Activated CD8-positive, alpha-beta memory T cell treated with anti-CD3 and anti-CD28 coated beads for 24 hours (primary cell): ENCODE data around the gene NLN.
"Not testable (repeated sequence)": the region's sequence is repeated elsewhere in the genome, so short reads cannot be mapped to it uniquely, and the experiment has no call there.

ENCODE experiments used
- DNase-seq: peaks from one replicate; pipeline ENCODE4 v3.0.0-alpha.2; 2020

Gene NLN

DNA sequence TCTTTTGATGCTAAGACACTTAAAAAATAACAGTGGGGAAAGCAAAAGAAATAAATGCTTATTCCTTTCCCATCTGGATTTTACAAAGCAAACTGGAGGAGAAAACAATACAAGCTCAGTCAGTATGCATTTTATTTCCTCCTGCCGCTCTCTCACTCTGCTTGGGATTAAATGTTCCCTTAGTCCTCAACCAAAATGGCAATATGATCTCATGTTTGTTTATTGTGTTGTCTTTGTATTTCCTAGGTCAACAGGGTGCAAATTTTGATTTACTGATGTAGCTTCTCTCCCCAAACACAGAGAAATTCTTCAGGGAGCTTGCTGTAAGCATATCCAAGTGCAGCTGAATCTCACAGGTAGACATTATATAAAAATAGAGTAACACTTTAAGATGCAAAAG is 112.3 kb downstream of the NLN start:
- DNase-seq = no peak

DNA sequence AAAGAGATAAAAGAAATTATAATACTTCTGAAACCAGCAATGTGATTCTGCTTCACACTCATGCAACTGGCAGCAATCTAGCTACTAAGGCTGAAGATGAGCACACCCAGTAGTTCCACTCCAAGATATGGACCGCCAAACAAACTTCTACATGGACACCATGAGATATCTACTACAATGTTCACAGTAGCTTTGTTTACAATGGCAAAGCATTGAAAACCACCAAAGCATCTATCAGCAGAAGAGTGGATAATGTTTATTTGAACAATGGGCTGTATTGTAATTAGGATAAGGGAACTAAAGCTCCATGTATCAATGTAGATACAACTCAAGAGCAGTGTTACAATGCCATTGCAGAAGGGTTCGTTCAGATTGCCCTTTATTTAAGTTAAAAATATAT is 113.2 kb downstream of the NLN start:
- DNase-seq = no peak

- no peak for DNase-seq
Observed at GRCh38 chr5:65837139-65837538, 115.1 kb downstream of the NLN start.

DNA sequence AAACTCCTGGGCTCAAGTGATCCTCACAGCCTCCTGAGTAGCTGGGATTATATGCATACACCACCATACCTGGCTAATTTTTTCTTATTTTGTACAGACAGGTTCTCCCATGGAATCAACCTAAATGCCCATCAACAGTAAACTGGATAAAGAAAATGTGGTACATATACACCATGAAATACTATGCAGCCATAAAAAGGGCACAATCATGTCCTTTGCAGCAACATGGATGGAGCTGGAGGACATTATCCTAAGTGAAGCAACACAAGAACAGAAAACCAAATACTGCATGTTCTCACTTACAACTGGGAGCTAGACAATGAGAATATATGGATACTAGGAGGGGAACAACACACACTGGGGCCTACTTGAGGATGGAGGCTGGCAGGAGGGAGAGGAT is 117.2 kb downstream of the NLN start:
- not testable (repeated sequence) for DNase-seq

GRCh38 chr5:65840071-65840470 is 118.1 kb downstream of the NLN start:
- DNase-seq = no peak

DNA sequence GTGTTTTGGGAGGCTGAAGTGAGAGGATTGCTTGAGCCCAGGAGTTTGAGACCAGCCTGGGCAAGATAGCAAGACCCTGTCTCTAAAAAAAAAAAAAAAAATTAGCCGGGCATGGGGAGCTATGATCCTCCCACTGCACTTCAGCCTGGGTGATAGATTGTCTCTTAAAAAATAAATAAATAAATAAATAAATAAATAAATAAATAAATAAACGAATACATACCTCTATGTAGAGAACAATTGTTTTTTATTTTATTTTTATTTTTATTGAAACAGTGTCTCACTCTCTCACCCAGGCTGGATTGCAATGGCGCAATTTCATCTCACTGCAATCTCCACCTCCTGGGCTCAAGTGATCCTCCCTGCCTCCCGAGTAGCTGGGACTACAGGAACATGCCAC is 122.8 kb downstream of the NLN start:
- DNase-seq = not testable (repeated sequence)

DNA sequence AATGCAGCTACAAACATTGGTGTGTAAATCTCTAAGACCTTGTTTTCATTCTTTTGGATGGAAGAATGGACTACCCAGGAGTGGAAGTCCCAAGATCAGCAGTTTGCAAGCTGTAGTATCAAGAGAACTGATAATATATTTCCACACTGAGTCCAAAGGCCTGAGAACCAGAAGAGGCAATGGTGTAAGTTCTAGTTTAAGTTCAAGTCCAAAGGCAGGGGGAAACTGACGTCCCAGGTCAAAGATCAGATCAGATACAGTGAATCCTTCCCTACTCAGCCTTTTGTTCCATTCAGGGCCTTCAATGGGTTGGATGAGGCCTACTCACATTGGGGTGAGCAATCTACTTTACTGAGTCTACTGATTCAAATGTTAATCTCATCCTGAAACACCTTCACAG is 124.1 kb downstream of the NLN start:
- no peak for DNase-seq

GRCh38 chr5:65847019-65847418 is 125.0 kb downstream of the NLN start:
- not testable (repeated sequence) for DNase-seq

DNA sequence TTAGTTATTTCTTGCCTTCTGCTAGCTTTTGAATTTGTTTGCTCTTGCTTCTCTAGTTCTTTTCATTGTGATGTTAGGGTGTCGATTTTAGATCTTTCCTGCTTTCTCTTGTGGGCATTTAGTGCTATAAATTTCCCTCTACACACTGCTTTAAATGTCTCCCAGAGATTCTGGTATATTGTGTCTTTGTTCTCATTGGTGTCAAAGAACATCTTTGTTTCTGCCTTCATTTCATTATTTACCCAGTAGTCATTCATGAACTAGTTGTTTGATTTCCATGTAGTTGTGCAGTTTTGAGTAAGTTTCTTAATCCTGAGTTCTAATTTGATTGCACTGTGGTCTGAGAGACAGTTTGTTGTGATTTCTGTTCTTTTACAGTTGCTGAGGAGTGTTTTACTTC is 127.9 kb downstream of the NLN start:
- not testable (repeated sequence) for DNase-seq

DNA sequence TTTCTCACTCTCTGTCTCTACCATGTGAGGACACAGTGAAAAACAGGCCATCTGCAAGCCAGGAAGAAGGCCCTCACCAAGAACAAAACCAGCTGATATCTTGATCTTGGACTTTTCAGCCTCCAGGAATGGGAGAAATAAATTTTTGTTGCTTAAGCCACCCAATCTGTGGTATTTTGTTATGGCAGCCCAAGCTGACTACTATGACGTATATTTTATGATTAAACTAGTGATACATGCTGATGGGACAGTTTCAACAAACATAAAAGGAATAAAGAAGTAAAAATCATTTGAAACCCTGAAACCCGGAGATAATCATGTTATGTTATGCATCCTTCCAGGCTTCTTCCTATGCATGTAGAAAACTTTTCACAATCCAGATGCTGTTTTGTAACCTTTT is 132.9 kb downstream of the NLN start:
- DNase-seq = no peak

DNA sequence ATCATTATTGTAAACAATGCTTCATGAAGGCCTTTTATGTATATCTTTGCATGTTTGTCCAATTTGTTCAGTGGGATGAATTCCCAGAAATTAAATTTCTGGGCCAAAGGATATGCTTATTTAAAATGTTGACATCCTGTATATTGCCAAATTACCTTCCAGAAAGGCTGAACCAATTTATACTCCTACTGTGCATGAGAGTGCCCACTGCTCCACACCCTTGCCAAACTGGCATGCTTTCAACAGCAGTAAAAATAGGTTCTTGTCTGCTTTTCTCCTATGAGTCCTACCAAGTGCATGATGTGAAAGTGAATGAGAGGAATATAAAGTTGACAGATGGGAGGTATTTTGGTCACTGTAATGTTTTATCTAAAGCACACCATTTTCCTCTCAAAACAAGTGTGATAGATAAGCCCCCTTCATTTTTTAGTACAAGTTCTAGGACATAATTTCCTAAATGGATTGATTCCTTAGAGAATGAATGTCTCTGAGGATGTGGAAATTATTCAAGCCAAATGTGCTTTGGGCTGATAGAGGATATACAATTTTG is 133.8 kb downstream of the NLN start:
- DNase-seq = no peak

GRCh38 chr5:65856520-65856919 is 134.5 kb downstream of the NLN start:
- no peak for DNase-seq

GRCh38 chr5:65858316-65858715 is 136.3 kb downstream of the NLN start:
- DNase-seq = no peak

DNA sequence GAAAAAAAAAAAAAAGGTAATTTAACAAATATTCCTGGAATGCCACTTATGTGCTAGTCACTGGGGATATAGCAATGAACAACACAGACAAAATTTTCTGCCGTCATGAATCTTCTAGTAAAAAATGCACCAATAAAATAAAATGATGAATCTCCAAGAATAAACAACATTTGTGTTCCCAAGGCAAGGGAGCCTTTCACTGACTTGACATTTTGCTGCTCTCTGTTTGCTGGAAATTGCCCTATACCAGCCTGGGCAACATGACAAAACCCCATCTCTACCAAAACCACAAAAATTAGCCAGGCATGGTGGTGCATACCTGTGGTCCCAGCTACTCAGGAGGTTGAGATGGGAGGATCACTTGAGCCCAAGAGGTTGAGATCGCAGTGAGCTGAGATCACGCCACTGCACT is 139.8 kb downstream of the NLN start:
- no peak for DNase-seq

DNA sequence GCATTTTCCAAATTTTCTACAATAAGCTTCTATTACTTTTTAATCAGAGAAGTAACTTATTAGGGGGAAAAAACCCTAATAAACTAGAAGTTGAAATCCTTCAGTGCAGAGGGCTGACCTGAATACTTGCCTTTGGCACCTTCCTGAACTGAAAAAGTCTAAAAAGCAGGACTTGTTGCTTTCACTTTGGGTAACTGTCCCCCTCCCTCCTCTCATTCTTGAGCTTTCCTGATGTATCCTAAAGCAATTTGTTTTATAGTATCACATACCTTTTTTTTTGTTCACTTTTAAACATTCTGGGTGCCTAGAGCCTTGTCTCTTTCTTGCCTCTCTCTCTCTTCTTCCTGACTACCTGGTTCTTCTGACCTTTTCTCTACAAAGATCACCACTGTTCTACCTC is 140.4 kb downstream of the NLN start:
- DNase-seq = no peak

DNA sequence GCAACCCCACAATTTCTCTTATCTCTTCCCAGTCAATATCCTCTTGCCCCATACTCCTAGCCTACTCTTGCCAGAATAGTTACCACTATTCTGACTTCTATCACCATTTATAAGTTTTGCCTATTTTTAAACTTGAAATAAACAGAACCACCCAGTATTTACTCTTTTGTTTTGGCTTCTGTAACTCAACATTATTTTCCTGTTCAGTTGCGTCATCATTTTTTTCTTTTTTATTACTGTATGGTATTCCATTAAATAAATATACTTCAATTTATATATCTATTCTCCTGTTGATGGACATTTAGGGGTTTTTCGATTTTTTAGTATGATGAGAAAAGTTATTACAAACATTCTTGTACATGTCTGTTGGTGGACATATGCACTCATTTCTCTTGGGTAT is 141.7 kb downstream of the NLN start:
- DNase-seq = no peak

GRCh38 chr5:65866837-65867521 is 145.0 kb downstream of the NLN start:
- DNase-seq = no peak

GRCh38 chr5:65867542-65868195 is 145.7 kb downstream of the NLN start:
- DNase-seq = no peak

- DNase-seq = no peak
Observed at GRCh38 chr5:65868509-65868908, 146.5 kb downstream of the NLN start.

GRCh38 chr5:65871182-65871581 is 149.2 kb downstream of the NLN start:
- DNase-seq = no peak

GRCh38 chr5:65871776-65872175 is 149.8 kb downstream of the NLN start:
- DNase-seq = not testable (repeated sequence)

DNA sequence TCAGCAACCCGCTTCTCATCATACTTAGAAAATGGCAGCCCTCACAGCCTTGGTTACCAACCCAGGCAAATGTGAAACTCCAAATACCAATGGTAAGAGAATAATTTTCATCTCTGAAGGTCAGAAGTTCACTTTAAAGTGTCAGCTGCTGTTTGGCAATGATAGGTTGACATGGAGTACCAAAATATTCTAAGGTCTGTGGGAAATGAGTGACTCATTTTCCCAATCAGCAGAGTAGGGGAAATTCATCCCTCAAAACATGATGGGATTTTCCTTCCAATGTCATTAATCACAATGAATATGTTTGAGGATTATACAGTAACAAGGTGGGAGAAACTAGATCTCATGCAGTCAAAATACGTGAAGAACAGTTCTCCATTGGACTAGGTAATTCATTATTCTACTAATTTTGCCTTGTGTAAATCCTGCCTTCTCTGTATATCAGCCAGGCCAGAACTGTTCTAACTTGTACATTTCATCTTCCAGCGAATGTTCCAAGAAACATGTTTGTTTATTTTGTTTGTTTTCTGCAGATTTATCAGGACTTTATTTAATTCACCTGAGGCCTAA is 151.3 kb downstream of the NLN start:
- DNase-seq = no peak

DNA sequence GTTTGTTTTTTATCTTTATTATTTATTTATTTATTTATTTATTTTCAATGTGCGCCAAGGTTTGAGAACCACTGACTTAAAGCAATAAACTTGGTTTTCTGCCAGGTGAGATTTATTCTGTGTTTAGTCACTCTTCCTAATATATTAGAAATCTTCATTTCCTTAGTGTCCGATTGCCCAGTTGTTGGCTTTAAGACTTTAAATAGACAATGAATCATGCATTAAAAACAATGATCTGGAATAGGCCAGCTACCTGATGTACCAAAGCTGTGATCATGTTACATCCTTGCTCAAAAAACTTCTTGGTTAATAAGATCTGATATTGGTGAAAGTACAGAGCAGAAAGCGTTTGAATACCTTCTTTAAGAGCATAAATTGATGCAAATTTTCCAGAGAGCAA is 152.2 kb downstream of the NLN start:
- DNase-seq = no peak

DNA sequence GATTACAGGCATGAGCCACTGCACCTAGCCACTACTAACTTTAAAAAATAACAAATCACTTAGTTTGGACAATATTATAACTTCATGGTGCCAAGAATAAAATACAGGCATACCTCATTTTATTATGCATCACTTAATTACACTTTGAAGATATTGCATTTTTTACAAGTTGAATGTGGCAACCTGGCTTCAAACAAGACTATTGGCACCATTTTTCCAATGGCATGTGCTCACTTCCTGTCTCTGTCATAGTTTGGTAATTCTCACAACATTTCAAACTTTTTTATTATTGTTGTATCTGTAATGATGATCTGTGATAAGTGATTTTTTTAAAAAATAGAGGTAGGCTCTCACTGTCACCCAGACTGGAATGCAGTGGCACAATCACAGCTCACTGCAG is 154.5 kb downstream of the NLN start:
- DNase-seq = no peak
